ENCODE measurements around the gene GARS1. TPM values are rescaled to one million over a fixed set of nuclear protein-coding genes. Genes with fewer than 3 reads are reported as not detected.

GARS1 gene
- total and polyA plus RNA-seq, 9 of the 15 experiments (the other 6 are each of a cell fraction or from before 2014, with no cell fraction given) = 142 to 769 (median 272) TPM

GRCh38 chr7:30674876-30675275, 80.2 kb downstream of the GARS1 start (continued):
- TF ChIP-seq ZNF280A (IDR thresholded peaks at IDR 0.05; ENCODE audit: low read depth, partially characterized antibody) (no peak), ATF1 (CRISPR knock-in tag; IDR thresholded peaks at IDR 0.05) (no peak), ATF1 (tag; IDR thresholded peaks at IDR 0.05) (no peak), HIVEP1 (CRISPR knock-in tag; IDR thresholded peaks at IDR 0.05) (no peak), TCF7L2 (IDR thresholded peaks at IDR 0.05; ENCODE audit: low read depth, low read length) (no peak), CHD7 (IDR thresholded peaks at IDR 0.05; ENCODE audit: low read depth, low read length) (no peak)
